ENCODE data around the gene AFTPH.

DNA sequence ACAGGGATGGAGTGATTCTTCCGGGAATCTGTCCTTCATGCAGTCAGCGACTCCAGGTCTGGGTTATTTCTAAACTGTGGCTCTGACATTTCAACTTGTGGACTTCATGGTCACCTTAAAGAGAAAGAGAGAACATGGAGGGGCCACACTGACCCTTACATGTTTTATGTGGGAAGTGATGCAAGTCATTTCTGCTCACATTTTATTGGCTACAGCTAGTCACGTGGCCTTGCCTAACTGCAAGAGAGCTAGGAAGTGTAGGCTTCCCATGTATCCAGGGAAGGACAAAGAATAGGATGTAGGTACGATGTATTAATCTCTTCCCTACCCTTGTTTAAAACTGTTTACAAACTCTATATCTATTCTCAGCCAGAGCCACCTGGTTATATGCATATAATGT, 30.3 kb upstream of the AFTPH start:
- TF ChIP-seq, protein P1, sequence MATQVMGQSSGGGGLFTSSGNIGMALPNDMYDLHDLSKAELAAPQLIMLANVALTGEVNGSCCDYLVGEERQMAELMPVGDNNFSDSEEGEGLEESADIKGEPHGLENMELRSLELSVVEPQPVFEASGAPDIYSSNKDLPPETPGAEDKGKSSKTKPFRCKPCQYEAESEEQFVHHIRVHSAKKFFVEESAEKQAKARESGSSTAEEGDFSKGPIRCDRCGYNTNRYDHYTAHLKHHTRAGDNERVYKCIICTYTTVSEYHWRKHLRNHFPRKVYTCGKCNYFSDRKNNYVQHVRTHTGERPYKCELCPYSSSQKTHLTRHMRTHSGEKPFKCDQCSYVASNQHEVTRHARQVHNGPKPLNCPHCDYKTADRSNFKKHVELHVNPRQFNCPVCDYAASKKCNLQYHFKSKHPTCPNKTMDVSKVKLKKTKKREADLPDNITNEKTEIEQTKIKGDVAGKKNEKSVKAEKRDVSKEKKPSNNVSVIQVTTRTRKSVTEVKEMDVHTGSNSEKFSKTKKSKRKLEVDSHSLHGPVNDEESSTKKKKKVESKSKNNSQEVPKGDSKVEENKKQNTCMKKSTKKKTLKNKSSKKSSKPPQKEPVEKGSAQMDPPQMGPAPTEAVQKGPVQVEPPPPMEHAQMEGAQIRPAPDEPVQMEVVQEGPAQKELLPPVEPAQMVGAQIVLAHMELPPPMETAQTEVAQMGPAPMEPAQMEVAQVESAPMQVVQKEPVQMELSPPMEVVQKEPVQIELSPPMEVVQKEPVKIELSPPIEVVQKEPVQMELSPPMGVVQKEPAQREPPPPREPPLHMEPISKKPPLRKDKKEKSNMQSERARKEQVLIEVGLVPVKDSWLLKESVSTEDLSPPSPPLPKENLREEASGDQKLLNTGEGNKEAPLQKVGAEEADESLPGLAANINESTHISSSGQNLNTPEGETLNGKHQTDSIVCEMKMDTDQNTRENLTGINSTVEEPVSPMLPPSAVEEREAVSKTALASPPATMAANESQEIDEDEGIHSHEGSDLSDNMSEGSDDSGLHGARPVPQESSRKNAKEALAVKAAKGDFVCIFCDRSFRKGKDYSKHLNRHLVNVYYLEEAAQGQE (IDR thresholded peaks at IDR 0.05; ENCODE audit: insufficient read depth in 1 of 2, low read depth in 2 of 2, low read length in 1 of 2): no peak
- TF ChIP-seq, protein P2, sequence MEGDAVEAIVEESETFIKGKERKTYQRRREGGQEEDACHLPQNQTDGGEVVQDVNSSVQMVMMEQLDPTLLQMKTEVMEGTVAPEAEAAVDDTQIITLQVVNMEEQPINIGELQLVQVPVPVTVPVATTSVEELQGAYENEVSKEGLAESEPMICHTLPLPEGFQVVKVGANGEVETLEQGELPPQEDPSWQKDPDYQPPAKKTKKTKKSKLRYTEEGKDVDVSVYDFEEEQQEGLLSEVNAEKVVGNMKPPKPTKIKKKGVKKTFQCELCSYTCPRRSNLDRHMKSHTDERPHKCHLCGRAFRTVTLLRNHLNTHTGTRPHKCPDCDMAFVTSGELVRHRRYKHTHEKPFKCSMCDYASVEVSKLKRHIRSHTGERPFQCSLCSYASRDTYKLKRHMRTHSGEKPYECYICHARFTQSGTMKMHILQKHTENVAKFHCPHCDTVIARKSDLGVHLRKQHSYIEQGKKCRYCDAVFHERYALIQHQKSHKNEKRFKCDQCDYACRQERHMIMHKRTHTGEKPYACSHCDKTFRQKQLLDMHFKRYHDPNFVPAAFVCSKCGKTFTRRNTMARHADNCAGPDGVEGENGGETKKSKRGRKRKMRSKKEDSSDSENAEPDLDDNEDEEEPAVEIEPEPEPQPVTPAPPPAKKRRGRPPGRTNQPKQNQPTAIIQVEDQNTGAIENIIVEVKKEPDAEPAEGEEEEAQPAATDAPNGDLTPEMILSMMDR (IDR thresholded peaks at IDR 0.05): no peak
